Activated CD4-positive, CD25-positive, alpha-beta regulatory T cell (primary cell): Measurements from ENCODE around the gene LRRC45.

ENCODE experiments used
- DNase-seq, 4 experiments: peaks; one replicate each; lab custom pipeline; 2025; lab: John Stamatoyannopoulos, UW

Gene LRRC45

DNA sequence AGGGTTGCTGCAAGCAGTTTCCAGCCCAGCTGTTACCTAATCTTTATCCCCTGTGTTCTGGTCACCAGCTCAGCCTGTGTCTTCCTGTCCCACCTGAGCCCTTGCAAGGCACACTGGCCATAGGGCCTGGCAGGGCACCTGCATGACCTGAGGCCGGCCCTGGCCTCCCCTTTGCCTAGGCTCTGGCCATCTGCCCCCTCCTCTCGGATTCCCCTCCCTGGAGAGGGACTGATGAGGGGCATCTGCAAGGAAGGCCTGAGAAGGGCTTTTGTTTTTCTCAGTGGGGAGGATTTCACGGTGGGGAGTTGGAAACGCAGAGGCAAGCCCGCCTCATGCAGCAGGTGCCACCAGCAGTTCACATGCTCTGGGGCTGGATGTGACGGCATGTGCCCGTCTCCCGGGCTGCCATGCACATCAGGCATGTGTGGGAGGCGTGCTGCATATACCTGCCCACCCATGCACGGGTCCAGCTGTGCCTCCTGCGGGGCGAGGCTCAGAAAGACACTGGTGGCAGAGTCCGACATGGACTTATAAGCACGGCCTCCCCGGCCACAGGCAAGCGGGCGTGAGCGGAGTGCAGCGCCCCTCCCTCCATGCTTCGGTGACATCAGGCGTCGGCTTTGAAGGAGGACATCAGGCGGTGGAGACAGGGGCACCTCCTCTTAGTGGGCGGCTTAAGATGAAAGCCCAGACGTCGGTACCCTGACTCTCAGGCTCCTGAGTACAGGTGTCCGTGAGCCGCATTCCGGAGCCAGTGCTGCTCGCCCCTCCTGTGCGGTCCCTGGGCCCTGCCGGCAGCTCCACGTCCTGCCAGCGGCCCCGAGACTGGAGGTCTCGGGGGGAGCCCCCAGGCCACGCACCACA, 29.1 kb upstream of the LRRC45 start:
- DNase-seq = no peak

GRCh38 chr17:81994593-81995462, 28.3 kb upstream of the LRRC45 start:
- no peak for DNase-seq

DNA sequence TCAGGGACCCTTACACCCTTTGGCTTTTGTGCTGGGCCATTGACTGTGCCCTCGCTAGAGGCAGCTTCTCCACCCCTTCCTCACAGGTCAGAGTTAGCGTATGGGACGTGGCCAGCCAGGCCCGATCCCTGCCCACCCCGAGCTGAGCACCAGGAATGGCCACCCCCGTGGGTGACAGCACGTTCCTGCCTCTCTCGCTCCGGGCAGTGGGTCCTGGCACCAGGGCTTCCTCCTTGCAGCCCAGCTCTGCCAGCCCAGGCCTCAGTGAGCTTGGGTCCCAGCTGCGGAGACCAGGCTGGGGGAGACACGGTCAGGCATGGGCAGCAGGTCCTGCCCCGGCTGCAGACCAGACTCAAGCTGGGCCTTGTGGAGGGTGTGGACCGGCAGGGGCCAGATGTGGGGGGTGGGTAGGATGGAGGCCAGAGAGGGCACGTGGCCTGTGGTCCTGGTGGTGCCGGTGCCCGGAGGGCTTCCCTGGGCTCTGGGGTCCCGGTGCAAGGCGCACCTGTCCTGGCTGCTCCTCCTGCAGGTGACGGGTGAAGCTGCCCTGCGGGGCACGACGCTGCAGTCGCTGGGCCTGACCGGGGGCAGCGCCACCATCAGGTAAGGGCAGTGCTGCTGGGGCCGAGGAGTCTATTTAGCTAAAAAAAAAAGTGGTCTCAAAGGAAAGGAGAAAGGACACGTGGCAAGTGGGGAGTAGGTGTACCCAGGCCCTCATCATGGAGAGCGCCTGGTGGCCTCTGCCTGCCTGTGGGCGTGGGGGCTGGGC, 27.5 kb upstream of the LRRC45 start:
- no peak for DNase-seq

DNA sequence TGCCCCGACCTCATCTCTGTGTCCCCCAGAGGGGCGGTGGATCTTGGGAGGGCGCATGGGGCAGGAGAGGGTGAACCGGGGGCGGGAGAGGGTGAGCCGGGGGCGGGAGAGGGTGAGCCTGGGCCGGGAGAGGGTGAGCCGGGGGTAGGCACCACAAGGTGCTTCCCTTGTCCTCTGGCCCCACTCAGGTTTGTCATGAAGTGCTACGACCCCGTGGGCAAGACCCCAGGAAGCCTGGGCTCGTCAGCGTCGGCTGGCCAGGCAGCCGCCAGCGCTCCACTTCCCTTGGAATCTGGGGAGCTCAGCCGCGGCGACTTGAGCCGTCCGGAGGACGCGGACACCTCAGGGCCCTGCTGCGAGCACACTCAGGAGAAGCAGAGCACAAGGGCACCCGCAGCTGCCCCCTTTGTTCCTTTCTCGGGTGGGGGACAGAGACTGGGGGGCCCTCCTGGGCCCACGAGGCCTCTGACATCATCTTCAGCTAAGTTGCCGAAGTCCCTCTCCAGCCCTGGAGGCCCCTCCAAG, 26.8 kb upstream of the LRRC45 start:
- no peak for DNase-seq

DNA sequence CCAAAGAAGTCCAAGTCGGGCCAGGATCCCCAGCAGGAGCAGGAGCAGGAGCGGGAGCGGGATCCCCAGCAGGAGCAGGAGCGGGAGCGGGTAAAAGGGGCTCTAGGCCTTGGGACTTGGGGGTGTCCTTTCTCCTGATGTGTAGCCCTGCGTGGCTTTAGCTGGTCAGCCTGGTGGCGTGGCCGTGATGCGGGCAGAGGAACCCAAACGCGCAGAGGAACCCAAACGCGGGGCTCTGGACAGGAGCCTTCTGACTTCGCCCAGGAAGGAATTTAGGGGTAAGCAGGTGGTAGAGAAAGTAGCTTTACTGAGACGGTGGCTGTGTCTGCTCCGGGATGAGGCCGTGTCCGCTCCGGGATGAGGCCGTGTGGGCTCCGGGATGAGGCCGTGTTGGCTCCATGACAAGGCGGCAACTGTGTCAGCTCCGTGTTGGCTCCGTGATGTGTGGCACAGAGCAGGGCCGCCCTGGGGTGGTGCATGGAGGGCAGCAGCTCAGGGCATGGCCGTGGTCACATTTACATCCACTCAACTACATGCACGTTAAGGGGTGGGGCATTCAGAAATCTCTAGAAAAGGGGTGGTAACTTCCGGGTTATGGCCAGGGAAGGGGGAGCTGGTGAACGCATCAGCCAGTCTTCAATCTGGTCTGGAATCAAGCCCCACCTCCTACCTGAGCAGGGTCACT, 26.2 kb upstream of the LRRC45 start:
- no peak for DNase-seq

DNA sequence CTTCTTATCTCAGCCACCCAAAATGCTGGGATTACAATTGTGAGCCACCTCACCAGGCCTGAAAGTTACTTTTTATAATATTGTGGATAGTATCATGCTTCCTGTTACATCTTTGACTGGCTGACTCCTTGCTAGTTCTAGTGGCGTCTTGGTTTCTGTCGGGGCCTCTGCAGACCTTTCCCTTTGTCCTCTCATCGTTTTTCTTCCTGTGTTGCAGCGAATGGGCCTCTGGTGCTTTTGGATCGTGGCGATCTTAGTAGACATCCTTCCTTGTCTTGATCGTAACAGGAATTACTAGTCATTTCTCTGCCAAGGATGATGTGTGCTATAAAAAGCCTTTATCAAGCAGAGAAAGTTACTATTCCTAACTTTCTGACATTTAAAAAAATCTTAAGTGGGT, 24.9 kb upstream of the LRRC45 start:
- DNase-seq = no peak

GRCh38 chr17:81998691-81999438, 24.2 kb upstream of the LRRC45 start:
- no peak for DNase-seq

DNA sequence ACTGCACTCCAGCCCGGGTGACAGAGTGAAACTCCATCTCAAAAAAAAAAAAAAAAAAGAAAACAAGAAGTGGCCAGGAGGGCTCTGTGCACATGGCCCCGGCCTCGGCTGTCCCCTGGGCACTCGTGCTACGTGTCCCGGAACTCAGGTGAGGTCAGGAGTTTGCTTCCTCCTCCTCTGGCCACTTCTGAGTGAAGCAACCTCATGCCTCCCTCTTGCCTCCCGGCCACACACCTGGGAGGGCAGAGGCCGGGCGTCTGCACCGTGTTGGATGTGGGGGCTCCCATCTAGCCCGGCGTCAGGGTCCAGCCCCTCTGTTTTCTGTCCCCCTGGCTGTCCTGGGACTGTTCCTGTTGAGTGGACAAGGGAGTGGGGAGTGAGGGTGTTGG, 23.5 kb upstream of the LRRC45 start:
- no peak for DNase-seq

GRCh38 chr17:81999976-82000802, 22.9 kb upstream of the LRRC45 start:
- no peak for DNase-seq

DNA sequence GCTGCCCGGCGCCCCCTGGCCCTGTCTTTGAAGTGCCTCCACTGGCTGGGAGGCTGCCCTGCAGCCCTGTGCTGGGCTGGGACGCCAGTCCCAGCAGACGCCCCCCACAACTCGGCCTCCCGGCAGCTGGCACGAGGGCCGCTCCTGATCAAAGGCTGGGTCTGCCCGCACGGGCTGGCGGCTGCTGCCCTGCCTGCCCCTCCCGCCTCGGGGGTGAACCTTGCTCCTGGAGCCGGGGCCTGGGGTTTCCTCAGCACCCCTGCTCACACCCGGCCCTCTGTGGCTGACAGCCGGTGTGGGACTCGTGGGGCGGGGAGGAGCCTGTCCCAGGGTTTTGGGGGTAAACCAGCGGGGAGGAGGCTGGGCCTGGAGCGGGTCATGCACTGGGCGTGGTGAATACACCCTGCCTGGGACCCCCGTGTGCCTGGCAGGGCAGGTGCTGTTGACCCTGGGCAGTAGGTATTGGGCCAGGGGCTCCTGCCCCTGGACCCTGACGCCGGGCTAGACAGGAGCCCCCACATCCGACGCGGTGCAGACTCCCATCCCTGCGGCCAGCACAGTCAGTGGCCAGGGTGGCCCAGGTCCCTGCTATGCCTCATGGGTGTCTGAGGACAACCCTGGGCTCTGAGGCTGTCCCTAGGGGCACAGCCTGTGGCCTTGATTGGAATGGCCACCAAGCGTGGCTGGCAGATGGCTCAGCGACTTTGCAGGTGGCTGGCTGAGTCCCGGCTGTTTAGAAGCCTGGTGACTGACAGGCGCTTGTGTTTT, 22.1 kb upstream of the LRRC45 start:
- DNase-seq = no peak

DNA sequence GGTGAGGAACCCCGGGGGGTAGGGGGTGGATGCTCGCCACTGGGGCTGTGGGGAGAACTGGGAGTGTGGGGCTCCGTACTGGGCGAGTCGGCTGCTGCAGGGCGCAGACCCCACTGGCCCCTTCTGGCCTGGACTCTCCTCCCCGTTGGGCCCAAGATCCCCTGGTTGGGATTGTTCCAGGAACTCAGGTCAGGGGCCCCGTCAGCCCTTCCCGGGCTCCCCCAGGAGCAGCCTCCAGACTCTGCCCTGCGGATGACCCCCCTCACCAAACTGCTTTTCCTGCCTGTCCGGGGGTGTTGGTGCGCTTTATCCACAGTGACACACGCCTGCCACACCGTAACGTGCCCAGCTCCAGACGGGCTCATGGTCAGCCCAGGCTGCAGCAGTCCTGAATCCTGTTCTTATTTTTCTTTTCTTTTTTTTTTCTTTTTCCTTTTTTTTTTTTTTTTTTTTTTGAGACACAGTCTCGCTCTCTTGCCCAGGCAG, 21.5 kb upstream of the LRRC45 start:
- no peak for DNase-seq

DNA sequence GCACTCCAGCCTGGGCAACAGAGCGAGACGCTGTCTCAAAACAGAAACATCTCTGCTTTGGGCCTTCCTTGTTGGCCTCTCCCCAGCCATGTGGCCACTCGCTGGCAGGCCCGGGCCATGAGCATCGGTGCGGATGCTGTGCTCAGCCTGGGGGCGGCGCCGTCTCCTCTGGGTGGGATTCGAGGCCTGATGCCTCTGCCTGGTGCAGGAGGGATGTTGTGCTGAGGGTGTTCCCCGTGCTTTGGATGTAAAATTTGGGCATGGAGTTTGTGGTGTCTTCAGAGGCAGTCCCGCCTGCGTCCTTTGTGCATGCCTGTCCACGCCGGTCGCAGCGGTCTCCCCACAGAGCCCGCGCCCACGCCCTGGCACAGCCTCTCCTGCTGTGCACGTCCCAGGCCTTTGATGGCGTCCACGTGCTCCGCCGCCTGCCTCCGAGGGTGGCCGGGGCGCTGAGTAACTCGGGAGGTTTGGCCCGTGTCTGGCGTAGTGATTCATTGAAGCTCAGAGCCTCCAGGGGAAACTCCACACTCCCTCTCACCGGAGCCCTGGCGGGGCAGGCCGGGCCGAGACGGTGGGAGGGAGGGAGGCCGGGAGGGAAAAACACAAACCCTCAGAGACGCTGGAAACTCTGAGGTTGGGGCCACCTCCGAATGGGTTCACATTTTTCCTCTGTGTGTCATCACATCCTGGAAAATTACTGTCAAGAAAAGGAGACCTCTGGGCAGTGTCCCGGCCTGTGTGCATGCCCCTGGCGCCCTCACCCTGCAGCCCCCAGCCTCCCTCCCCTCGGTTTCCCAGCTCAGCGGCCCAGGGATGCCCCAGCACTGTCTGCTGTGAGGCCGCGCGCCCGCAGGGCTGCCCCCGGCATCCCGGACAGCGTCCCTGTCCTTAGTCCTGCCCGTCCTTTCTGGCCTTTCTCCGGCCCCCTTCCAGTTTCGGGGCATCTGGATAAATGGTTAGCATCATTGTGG, 19.4 kb upstream of the LRRC45 start:
- no peak for DNase-seq

- DNase-seq = no peak
Measured at GRCh38 chr17:82004517-82005455, 18.3 kb upstream of the LRRC45 start.

DNA sequence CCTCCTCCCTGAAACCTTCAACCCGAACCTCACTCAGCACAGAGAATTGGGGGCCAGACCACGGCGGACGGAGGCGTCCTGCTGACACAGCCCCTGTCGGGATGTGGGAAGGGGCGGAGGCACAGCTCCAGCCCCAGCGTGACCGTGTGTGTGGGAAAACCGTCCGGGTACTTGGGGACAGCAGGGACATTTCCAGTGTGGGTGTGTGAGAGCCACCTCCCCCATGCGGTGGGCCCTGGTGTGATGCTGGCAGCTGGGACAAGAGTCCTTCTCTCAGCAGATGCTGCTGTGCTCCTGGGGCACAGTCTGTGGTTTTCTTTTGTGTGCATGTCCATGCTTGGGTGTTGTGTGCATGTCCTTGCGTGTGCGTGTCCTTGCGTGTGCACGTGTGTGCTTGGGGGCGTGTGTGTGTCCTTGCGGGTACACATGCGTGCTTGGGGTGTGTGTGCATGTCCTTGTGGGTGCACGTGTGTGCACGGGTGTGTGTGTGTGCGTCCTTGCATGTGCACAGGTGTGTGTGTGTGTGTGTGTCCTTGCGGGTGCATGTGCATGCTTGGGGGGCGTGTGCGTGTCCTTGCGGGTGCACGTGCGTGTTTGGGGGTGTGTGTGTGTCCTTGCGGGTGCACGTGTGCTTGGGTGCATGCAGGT, 17.3 kb upstream of the LRRC45 start:
- no peak for DNase-seq

DNA sequence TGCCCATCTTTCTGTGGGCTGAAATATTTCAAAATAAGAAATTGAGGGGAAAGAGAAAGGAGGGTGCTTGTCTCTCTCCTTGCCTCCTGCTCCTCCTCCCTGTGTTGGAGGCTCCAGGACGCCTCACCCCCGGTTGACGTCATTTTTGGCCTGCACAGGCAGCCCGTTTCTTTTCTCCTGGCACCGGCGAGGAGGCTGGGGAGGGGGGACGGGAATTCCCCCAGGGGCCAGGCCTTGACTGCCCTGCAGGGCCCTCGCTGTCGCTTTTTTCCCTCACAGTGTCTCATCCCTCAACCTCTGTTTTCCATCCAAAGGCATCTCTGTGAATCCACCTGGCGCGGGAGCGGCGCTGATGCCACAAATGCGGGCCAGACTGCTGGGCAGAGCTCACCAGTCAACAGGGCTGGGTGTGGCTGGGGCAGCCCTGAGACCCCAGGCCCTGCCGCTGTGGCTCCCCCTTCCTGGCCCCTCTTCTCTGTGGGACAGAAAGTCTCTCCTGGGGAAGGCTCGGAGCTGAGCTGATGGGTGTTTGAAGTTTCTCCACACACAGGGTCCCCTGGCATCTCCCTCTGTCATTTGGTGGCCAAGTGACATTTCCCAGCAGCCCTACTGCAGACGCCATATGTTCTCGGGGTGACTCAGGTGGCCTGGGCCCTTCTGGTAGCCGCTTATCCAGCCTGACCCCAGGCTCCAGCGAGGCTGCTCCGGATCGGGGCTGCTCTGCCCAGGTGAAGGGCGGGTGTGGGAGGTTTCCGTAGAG, 16.5 kb upstream of the LRRC45 start:
- no peak for DNase-seq

- DNase-seq = no peak
Measured at GRCh38 chr17:82007228-82007494, 15.9 kb upstream of the LRRC45 start.
